ENCODE results near the gene CACNA2D2.

The CACNA2D2 gene

DNA sequence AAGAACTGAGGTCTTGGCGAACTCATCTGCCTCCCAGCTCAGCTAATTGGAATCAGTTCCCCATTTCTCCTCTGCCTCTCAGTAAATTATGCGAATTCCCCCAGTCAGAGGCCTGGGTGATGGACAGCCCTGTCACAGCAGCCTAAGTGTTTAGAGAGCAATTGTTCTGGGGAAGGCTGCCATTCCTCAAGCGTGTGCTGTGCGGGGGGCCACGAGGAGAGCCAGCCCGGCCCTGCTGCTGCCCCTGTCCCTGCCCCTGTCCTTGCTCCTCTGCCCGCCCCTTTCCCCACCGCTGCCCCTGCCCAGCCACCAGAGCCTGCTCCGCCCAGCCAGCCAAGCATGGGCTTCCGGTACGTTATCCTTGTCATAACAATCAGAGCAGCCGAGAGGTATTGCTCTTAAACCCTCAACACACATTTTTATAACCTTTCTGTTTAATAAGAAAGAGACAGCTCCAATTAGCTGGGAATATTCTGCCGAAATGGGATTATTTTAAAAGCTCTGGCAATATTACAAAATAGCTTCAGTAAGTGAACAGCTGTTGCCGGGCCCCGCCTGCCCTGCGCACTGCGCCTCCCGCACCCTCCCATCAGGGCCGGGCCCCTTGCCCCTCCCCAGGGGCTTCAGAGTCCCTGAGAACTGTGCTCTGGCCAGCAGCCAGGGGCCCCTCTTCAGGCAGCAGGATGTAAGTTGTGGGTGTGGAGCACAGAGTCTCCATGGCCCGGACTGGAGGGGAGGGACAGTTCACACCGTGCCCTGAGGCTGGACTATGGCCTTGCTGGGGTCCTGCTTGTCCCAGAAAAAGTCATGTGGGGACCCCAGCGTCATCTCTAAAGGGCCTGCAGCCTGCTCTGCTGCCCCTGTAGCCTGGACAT, 12.4 kb upstream of the CACNA2D2 start (continued):
- no peak for TF ChIP-seq SCRT2 (tag by site-specific recombination; IDR thresholded peaks at IDR 0.05)
- no peak for TF ChIP-seq ZNF76 (tag by site-specific recombination; IDR thresholded peaks at IDR 0.05; ENCODE audit: borderline replicate concordance, low read depth)
- TF ChIP-seq WT1 (tag by site-specific recombination; IDR thresholded peaks at IDR 0.05): peak; percentile 51; the same call in 1 of the 2 replicates
- TF ChIP-seq ZSCAN16 (tag by site-specific recombination; IDR thresholded peaks at IDR 0.05): no peak
- TF ChIP-seq KLF10 (tag by site-specific recombination; IDR thresholded peaks at IDR 0.05): peak; percentile 81
- TF ChIP-seq, protein P1, sequence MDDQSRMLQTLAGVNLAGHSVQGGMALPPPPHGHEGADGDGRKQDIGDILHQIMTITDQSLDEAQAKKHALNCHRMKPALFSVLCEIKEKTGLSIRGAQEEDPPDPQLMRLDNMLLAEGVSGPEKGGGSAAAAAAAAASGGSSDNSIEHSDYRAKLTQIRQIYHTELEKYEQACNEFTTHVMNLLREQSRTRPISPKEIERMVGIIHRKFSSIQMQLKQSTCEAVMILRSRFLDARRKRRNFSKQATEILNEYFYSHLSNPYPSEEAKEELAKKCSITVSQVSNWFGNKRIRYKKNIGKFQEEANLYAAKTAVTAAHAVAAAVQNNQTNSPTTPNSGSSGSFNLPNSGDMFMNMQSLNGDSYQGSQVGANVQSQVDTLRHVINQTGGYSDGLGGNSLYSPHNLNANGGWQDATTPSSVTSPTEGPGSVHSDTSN (CRISPR knock-in tag; IDR thresholded peaks at IDR 0.05): no peak
- TF ChIP-seq ZNF433 (tag by site-specific recombination; IDR thresholded peaks at IDR 0.05; ENCODE audit: low read depth): no peak
- no peak for TF ChIP-seq ZFP3 (tag by site-specific recombination; IDR thresholded peaks at IDR 0.05; ENCODE audit: low read depth)
- TF ChIP-seq, protein P2, sequence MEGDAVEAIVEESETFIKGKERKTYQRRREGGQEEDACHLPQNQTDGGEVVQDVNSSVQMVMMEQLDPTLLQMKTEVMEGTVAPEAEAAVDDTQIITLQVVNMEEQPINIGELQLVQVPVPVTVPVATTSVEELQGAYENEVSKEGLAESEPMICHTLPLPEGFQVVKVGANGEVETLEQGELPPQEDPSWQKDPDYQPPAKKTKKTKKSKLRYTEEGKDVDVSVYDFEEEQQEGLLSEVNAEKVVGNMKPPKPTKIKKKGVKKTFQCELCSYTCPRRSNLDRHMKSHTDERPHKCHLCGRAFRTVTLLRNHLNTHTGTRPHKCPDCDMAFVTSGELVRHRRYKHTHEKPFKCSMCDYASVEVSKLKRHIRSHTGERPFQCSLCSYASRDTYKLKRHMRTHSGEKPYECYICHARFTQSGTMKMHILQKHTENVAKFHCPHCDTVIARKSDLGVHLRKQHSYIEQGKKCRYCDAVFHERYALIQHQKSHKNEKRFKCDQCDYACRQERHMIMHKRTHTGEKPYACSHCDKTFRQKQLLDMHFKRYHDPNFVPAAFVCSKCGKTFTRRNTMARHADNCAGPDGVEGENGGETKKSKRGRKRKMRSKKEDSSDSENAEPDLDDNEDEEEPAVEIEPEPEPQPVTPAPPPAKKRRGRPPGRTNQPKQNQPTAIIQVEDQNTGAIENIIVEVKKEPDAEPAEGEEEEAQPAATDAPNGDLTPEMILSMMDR (tag by site-specific recombination; IDR thresholded peaks at IDR 0.05): no peak
- TF ChIP-seq ZIC2 (tag by site-specific recombination; IDR thresholded peaks at IDR 0.05): no peak
- no peak for TF ChIP-seq ZNF501 (tag by site-specific recombination; IDR thresholded peaks at IDR 0.05)
- no peak for TF ChIP-seq ZNF843 (tag by site-specific recombination; IDR thresholded peaks at IDR 0.05)
- TF ChIP-seq ZNF48 (tag by site-specific recombination; IDR thresholded peaks at IDR 0.05): no peak
- no peak for TF ChIP-seq ZNF596 (tag by site-specific recombination; IDR thresholded peaks at IDR 0.05)
- TF ChIP-seq ZNF132 (tag by site-specific recombination; IDR thresholded peaks at IDR 0.05; ENCODE audit: borderline replicate concordance): no peak
- TF ChIP-seq, protein P3, sequence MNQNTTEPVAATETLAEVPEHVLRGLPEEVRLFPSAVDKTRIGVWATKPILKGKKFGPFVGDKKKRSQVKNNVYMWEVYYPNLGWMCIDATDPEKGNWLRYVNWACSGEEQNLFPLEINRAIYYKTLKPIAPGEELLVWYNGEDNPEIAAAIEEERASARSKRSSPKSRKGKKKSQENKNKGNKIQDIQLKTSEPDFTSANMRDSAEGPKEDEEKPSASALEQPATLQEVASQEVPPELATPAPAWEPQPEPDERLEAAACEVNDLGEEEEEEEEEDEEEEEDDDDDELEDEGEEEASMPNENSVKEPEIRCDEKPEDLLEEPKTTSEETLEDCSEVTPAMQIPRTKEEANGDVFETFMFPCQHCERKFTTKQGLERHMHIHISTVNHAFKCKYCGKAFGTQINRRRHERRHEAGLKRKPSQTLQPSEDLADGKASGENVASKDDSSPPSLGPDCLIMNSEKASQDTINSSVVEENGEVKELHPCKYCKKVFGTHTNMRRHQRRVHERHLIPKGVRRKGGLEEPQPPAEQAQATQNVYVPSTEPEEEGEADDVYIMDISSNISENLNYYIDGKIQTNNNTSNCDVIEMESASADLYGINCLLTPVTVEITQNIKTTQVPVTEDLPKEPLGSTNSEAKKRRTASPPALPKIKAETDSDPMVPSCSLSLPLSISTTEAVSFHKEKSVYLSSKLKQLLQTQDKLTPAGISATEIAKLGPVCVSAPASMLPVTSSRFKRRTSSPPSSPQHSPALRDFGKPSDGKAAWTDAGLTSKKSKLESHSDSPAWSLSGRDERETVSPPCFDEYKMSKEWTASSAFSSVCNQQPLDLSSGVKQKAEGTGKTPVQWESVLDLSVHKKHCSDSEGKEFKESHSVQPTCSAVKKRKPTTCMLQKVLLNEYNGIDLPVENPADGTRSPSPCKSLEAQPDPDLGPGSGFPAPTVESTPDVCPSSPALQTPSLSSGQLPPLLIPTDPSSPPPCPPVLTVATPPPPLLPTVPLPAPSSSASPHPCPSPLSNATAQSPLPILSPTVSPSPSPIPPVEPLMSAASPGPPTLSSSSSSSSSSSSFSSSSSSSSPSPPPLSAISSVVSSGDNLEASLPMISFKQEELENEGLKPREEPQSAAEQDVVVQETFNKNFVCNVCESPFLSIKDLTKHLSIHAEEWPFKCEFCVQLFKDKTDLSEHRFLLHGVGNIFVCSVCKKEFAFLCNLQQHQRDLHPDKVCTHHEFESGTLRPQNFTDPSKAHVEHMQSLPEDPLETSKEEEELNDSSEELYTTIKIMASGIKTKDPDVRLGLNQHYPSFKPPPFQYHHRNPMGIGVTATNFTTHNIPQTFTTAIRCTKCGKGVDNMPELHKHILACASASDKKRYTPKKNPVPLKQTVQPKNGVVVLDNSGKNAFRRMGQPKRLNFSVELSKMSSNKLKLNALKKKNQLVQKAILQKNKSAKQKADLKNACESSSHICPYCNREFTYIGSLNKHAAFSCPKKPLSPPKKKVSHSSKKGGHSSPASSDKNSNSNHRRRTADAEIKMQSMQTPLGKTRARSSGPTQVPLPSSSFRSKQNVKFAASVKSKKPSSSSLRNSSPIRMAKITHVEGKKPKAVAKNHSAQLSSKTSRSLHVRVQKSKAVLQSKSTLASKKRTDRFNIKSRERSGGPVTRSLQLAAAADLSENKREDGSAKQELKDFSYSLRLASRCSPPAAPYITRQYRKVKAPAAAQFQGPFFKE (tag by site-specific recombination; IDR thresholded peaks at IDR 0.05; ENCODE audit: borderline replicate concordance): no peak
- TF ChIP-seq ZNF121 (tag by site-specific recombination; IDR thresholded peaks at IDR 0.05): no peak
- TF ChIP-seq ZNF184 (tag by site-specific recombination; IDR thresholded peaks at IDR 0.05): no peak
- TF ChIP-seq, protein P4, sequence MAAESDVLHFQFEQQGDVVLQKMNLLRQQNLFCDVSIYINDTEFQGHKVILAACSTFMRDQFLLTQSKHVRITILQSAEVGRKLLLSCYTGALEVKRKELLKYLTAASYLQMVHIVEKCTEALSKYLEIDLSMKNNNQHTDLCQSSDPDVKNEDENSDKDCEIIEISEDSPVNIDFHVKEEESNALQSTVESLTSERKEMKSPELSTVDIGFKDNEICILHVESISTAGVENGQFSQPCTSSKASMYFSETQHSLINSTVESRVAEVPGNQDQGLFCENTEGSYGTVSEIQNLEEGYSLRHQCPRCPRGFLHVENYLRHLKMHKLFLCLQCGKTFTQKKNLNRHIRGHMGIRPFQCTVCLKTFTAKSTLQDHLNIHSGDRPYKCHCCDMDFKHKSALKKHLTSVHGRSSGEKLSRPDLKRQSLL (tag by site-specific recombination; IDR thresholded peaks at IDR 0.05): no peak
- TF ChIP-seq ZBTB17 (tag by site-specific recombination; IDR thresholded peaks at IDR 0.05): peak; percentile 87
- TF ChIP-seq ZNF341 (tag by site-specific recombination; IDR thresholded peaks at IDR 0.05; ENCODE audit: low read depth): no peak; the same call in 1 of the 2 replicates
- peak; percentile 60; the same call in 1 of the 2 replicates for TF ChIP-seq KLF1 (tag by site-specific recombination; IDR thresholded peaks at IDR 0.05)
- TF ChIP-seq, protein P5, sequence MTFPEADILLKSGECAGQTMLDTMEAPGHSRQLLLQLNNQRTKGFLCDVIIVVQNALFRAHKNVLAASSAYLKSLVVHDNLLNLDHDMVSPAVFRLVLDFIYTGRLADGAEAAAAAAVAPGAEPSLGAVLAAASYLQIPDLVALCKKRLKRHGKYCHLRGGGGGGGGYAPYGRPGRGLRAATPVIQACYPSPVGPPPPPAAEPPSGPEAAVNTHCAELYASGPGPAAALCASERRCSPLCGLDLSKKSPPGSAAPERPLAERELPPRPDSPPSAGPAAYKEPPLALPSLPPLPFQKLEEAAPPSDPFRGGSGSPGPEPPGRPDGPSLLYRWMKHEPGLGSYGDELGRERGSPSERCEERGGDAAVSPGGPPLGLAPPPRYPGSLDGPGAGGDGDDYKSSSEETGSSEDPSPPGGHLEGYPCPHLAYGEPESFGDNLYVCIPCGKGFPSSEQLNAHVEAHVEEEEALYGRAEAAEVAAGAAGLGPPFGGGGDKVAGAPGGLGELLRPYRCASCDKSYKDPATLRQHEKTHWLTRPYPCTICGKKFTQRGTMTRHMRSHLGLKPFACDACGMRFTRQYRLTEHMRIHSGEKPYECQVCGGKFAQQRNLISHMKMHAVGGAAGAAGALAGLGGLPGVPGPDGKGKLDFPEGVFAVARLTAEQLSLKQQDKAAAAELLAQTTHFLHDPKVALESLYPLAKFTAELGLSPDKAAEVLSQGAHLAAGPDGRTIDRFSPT (tag by site-specific recombination; IDR thresholded peaks at IDR 0.05): no peak
- no peak for TF ChIP-seq OVOL3 (tag by site-specific recombination; IDR thresholded peaks at IDR 0.05)
- TF ChIP-seq ZNF658 (tag by site-specific recombination; IDR thresholded peaks at IDR 0.05): no peak
- TF ChIP-seq ZNF274 (IDR thresholded peaks at IDR 0.05; ENCODE audit: low read length): no peak
- TF ChIP-seq ZNF274 (tag by site-specific recombination; IDR thresholded peaks at IDR 0.05; ENCODE audit: borderline replicate concordance): no peak
- no peak for TF ChIP-seq ZNF558 (tag by site-specific recombination; IDR thresholded peaks at IDR 0.05)
- no peak for TF ChIP-seq ZNF830 (tag by site-specific recombination; IDR thresholded peaks at IDR 0.05; ENCODE audit: low read depth)

Data from HEK293 (cell line).